OCI-LY7 (cell line): Measurements from ENCODE around the gene COL8A1. TPM values are rescaled to one million over a fixed set of nuclear protein-coding genes. Genes with fewer than 3 reads are reported as not detected.

Source experiments
- BruUV-seq: library from RNA; stranded (reverse); fragments of 400-500 nt; replicated peaks from 2 replicates; lab custom pipeline; 2021; lab: Mats Ljungman, UMichigan
- CTCF ChIA-PET: fragments of 300-600 bp; sonication (Branson Sonifier 250); formaldehyde crosslinking; loops from one replicate; lab custom pipeline; 2022; ENCODE audit warnings: antibody characterized with exemption; ENCODE audit not compliant: unreplicated experiment; lab: Charles Lee
- POLR2A ChIA-PET: fragments of 300-600 bp; sonication (Branson Sonifier 250); formaldehyde crosslinking; loops from one replicate; lab custom pipeline; 2022; ENCODE audit warnings: antibody characterized with exemption; lab: Charles Lee
- DNase-seq: peaks from one replicate; pipeline ENCODE4 v3.0.0-alpha.2; 2015; ENCODE audit warnings: low spot score
- H2AFZ ChIP-seq: fragments of 200-600 bp; sonication (generic), shearing (Covaris generic); 2 replicates; pipeline ENCODE4 v1.6.1; 2014; ENCODE audit warnings: mild to moderate bottlenecking, antibody characterized with exemption, low read length, moderate library complexity
- H3K27ac ChIP-seq: fragments of 200-600 bp; sonication (generic); 2 replicates; pipeline ENCODE4 v1.5.1; 2014; ENCODE audit warnings: mixed run types, low read depth, mild to moderate bottlenecking, moderate library complexity, low read length, inconsistent platforms; ENCODE audit not compliant: poor library complexity, severe bottlenecking
- H3K36me3 ChIP-seq: fragments of 200-600 bp; sonication (generic); 2 replicates; pipeline ENCODE4 v1.6.1; 2014; ENCODE audit warnings: mild to moderate bottlenecking, antibody characterized with exemption, low read length, moderate library complexity, mixed read lengths; ENCODE audit not compliant: insufficient read depth
- H3K4me1 ChIP-seq: fragments of 200-600 bp; sonication (generic); 2 replicates; pipeline ENCODE4 v1.5.1; 2014; ENCODE audit warnings: mild to moderate bottlenecking, low read length; ENCODE audit not compliant: insufficient read depth, poor library complexity, severe bottlenecking
- H3K4me2 ChIP-seq: fragments of 200-600 bp; sonication (generic); 2 replicates; pipeline ENCODE4 v1.6.1; 2014; ENCODE audit warnings: mild to moderate bottlenecking, low read length
- H3K4me3 ChIP-seq: fragments of 200-600 bp; sonication (generic); 2 replicates; pipeline ENCODE4 v1.5.1; 2014; ENCODE audit warnings: mild to moderate bottlenecking, low read depth, low read length; ENCODE audit not compliant: poor library complexity, severe bottlenecking
- H3K79me2 ChIP-seq: fragments of 200-600 bp; sonication (generic); 2 replicates; pipeline ENCODE4 v1.6.1; 2016; ENCODE audit warnings: low read depth, mild to moderate bottlenecking, low read length, moderate library complexity, mixed read lengths; ENCODE audit not compliant: insufficient read depth
- H3K9me2 ChIP-seq: fragments of 200-600 bp; sonication (generic); 2 replicates; pipeline ENCODE4 v1.6.1; 2016; ENCODE audit warnings: mild to moderate bottlenecking, low read length, mixed read lengths; ENCODE audit not compliant: insufficient read depth
- H3K9me3 ChIP-seq: fragments of 200-600 bp; sonication (generic); 2 replicates; pipeline ENCODE4 v1.6.1; 2014; ENCODE audit warnings: mild to moderate bottlenecking, mixed run types, low read length, mixed read lengths
- H4K20me1 ChIP-seq: fragments of 200-600 bp; sonication (generic); 2 replicates; pipeline ENCODE4 v1.6.1; 2014; ENCODE audit warnings: mild to moderate bottlenecking, antibody characterized with exemption, low read length, moderate library complexity, mixed read lengths; ENCODE audit not compliant: insufficient read depth
- EZH2phosphoT487 ChIP-seq: fragments of 200-600 bp; sonication (generic); IDR thresholded peaks from 2 replicates; pipeline ENCODE4 v1.6.1; 2018; ENCODE audit warnings: low read depth, borderline replicate concordance, mild to moderate bottlenecking, mixed run types, antibody characterized with exemption, low read length, moderate library complexity, mixed read lengths
- intact Hi-C: fragments of 100-400 bp; cut with micrococcal nuclease; formaldehyde crosslinking; loops from one replicate; pipeline ENCODE4 v1.10.0; 2022; ENCODE audit not compliant: unreplicated experiment
- total RNA-seq, 2 experiments: library from RNA; depleted of rRNA in 1 of 2; stranded (reverse); fragments of >200 nt in 1 of 2; shearing (Covaris generic) in 1 of 2; gene quantifications; 2 replicates each; pipeline ENCODE4 v1.2.3, GENCODE V29; 2014 to 2022
- TF ChIP-seq, protein P1 (sequence below): fragments of 200-600 bp; sonication (generic); conservative IDR thresholded peaks from 2 replicates; pipeline ENCODE4 v1.5.1; 2014; ENCODE audit warnings: mild to moderate bottlenecking, antibody characterized with exemption, low read length, moderate library complexity, mixed read lengths

Gene COL8A1
- total RNA-seq, 2 experiments from 2014 or later: 0.10 TPM; not detected in 1

DNA sequence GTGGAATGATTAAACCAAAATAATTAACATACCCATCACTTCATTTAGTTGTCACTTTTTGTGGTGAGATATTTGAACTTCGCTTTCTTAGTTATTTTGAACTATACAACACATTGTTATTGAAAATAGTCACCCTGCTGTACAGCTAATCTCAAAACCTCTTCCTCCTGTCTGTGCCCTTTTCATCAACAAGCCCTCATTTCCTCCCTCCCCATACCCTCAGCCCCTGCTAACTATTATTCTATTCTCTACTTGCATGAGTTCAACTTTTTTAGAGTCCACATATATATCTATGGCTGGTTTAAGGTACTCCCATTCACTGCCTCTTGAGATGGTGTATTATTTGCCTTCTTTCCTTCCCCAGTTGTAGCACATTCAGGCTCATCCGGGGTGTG is 32.2 kb downstream of the COL8A1 start:
- no peak for TF ChIP-seq EZH2phosphoT487
- TF ChIP-seq, protein P1, sequence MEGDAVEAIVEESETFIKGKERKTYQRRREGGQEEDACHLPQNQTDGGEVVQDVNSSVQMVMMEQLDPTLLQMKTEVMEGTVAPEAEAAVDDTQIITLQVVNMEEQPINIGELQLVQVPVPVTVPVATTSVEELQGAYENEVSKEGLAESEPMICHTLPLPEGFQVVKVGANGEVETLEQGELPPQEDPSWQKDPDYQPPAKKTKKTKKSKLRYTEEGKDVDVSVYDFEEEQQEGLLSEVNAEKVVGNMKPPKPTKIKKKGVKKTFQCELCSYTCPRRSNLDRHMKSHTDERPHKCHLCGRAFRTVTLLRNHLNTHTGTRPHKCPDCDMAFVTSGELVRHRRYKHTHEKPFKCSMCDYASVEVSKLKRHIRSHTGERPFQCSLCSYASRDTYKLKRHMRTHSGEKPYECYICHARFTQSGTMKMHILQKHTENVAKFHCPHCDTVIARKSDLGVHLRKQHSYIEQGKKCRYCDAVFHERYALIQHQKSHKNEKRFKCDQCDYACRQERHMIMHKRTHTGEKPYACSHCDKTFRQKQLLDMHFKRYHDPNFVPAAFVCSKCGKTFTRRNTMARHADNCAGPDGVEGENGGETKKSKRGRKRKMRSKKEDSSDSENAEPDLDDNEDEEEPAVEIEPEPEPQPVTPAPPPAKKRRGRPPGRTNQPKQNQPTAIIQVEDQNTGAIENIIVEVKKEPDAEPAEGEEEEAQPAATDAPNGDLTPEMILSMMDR: no peak
- Histone ChIP-seq H4K20me1 (no peaks in the 10 kb centered on the region), H3K27ac (no peak overlapping the region), H3K36me3 (no peaks in the 10 kb centered on the region), H3K4me1 (no peaks in the 10 kb centered on the region), H3K4me3 (no peak overlapping the region), H2AFZ (no peak overlapping the region), H3K9me3 (no peaks in the 10 kb centered on the region), H3K4me2 (no peak overlapping the region), H3K79me2 (no peaks in the 10 kb centered on the region), H3K9me2 (no peaks in the 10 kb centered on the region)
- ChIA-PET POLR2A (no interaction called here), CTCF (no interaction called here)
- BruUV-seq: no TSS peak
- intact Hi-C loops: no loop called here
- DNase-seq: no peak

DNA sequence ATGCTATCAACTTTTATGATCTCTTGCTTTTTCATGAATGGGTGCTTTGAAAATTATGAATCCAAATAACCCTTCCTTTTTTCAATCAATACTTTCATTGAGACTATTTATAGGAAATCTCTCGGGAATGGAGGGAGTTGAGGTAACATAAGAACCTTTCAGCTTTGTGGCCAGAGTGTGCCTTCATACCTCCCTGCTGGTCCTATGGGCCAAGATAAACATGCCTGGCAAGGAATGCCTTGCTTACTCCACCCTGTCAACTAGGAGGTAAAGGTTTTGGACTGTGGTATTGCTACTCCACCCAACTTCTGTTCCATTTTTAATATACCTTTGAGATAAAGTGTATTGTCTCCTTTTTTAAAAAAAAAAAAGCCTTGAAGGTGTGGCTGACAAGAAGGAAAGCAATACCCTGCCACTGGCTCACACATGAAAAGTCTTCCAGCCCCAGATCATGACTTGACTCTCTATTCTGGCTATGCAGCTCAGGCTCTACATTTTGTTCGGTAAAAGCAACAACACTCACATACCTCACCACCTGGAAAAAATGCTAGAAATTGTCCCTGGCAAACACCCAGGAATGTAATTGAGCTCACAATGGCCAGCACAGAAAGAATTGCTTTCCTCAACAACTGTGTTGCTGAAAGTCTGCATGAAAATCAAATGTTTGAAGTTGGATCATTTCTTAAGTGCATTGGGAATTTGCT is 35.8 kb downstream of the COL8A1 start:
- no peaks in the 10 kb centered on the region for H3K9me3 ChIP-seq
- no peaks in the 10 kb centered on the region for H3K36me3 ChIP-seq
- no peaks in the 10 kb centered on the region for H4K20me1 ChIP-seq
- no peak overlapping the region for H3K27ac ChIP-seq
- TF ChIP-seq, protein P1: no peak
- no peak for TF ChIP-seq EZH2phosphoT487
- H3K9me2 ChIP-seq: no peaks in the 10 kb centered on the region
- ChIA-PET CTCF (no interaction called here), POLR2A (interaction anchor here (0.6 kb wide), 1 partner anchor 1673 kb away, joined by 3 read pairs; no protein-coding TSS in a partner anchor)
- H3K79me2 ChIP-seq: no peaks in the 10 kb centered on the region
- no peaks in the 10 kb centered on the region for H3K4me1 ChIP-seq
- no peak overlapping the region for H2AFZ ChIP-seq
- no peak overlapping the region for H3K4me2 ChIP-seq
- no peak overlapping the region for H3K4me3 ChIP-seq
- intact Hi-C loops: no loop called here
- DNase-seq: no peak
- BruUV-seq: no TSS peak

DNA sequence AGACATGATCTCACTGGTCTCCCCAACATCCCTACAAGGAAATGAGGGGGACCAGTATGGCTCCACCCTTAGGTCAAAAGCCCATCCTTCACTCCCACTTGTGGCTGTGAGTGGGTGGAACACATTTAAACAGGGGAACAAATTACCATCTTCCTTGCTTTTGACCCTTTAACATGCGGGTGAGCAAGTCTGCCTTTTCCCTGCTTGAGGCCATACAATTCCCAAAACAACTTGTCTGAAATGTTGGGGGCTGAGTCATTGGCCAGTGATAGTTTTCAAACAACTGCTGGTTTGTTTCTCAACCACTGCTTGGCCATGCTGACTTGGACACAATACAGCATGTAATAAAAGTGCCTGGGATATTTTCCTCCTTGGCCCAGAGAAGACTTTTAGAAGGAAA is 39.6 kb downstream of the COL8A1 start:
- intact Hi-C loops: no loop called here
- no peaks in the 10 kb centered on the region for H3K36me3 ChIP-seq
- no peaks in the 10 kb centered on the region for H3K79me2 ChIP-seq
- POLR2A ChIA-PET: no interaction called here
- H3K27ac ChIP-seq: no peak overlapping the region
- H3K9me3 ChIP-seq: no peaks in the 10 kb centered on the region
- H3K4me2 ChIP-seq: no peak overlapping the region
- 0 out of 2 replicates have a peak, but pooled peaks cover 3% of the 10 kb centered on the region for H3K9me2 ChIP-seq
- no peaks in the 10 kb centered on the region for H4K20me1 ChIP-seq
- no peaks in the 10 kb centered on the region for H3K4me1 ChIP-seq
- TF ChIP-seq, protein P1: no peak
- TF ChIP-seq EZH2phosphoT487: no peak
- H3K4me3 ChIP-seq: no peak overlapping the region
- CTCF ChIA-PET: no interaction called here
- H2AFZ ChIP-seq: no peak overlapping the region
- no peak for DNase-seq
- BruUV-seq: no TSS peak
